Vagina (tissue), 2 donors: ENCODE measurements around the gene SAMD14. TPM values are rescaled to one million over a fixed set of nuclear protein-coding genes. Genes with fewer than 3 reads are reported as not detected.

Source experiments
- DNase-seq, 2 donors: peaks; one replicate each; pipeline ENCODE4 v3.0.0-alpha.2; 2017; ENCODE audit errors: extremely low spot score in 2 of 2
- H3K27ac ChIP-seq: fragments of 200-600 bp; sonication (generic); one replicate; pipeline ENCODE4 v1.5.1; 2019
- H3K27me3 ChIP-seq: fragments of 200-600 bp; sonication (generic); one replicate; pipeline ENCODE4 v1.5.1; 2019
- H3K36me3 ChIP-seq, 2 donors: fragments of 200-600 bp; sonication (generic); one replicate each; pipeline ENCODE4 v1.5.1; 2017 to 2019
- H3K4me1 ChIP-seq: fragments of 200-600 bp; sonication (generic); one replicate; pipeline ENCODE4 v1.5.1; 2019
- H3K4me3 ChIP-seq, 2 donors: fragments of 200-600 bp; sonication (generic); 1 replicate in 1 of 2; 2 replicates in 1 of 2; pipeline ENCODE4 v1.5.1; 2016 to 2019
- H3K9me3 ChIP-seq: fragments of 200-600 bp; sonication (generic); one replicate; pipeline ENCODE4 v1.5.1; 2019
- CTCF ChIP-seq, 3 experiments: fragments of 450-650 bp in 2 of 3; fragments of 200-600 bp in 1 of 3; sonication (generic) in 1 of 3; IDR thresholded peaks; one replicate each; pipeline ENCODE4 v1.5.1; 2017 to 2019; ENCODE audit warnings: antibody characterized with exemption in 3 of 3, mild to moderate bottlenecking in 2 of 3, moderate library complexity in 2 of 3
- POLR2A ChIP-seq, 2 donors: fragments of 450-650 bp; IDR thresholded peaks; one replicate each; pipeline ENCODE4 v1.6.1; 2017; ENCODE audit warnings: antibody characterized with exemption in 2 of 2, mild to moderate bottlenecking in 2 of 2, moderate library complexity in 2 of 2
- POLR2AphosphoS5 ChIP-seq, 2 donors: sonication (generic); formaldehyde crosslinking; IDR thresholded peaks; one replicate each; pipeline ENCODE4 v1.9.0; 2017; ENCODE audit warnings: antibody characterized with exemption in 2 of 2, mild to moderate bottlenecking in 2 of 2, low read depth in 1 of 2; ENCODE audit not compliant: insufficient read depth in 1 of 2
- intact Hi-C: fragments of 100-400 bp; cut with DNase I; formaldehyde crosslinking; loops from one replicate; pipeline ENCODE4 v1.15.1; 2023
- total RNA-seq: library from RNA; depleted of rRNA; stranded (reverse); fragments of >200 nt; gene quantifications from one replicate; pipeline ENCODE4 v1.2.3, GENCODE V29; 2016

The SAMD14 gene
- total RNA-seq, 1 donor from 2014 or later = 4.4 TPM

- TF ChIP-seq CTCF (IDR thresholded peaks at IDR 0.05) (no peak), POLR2A (IDR thresholded peaks at IDR 0.05) (no peak), POLR2AphosphoS5 (IDR thresholded peaks at IDR 0.05; ENCODE audit: insufficient read depth in 1 of 2, low read depth in 1 of 2) (no peak)
- intact Hi-C loops = loop anchor here (10.0 kb wide), 1 partner anchor 184 kb away; no protein-coding TSS in a partner anchor
- DNase-seq = no peak
- no peaks in the 10 kb centered on the region for H3K27me3 ChIP-seq
- no peak overlapping the region for H3K4me3 ChIP-seq
- peaks cover 0 to 47% of the 10 kb centered on the region in 2 donors for H3K36me3 ChIP-seq
- no peaks in the 10 kb centered on the region for H3K9me3 ChIP-seq
- H3K27ac ChIP-seq = peak overlapping the region; percentile 57
- peaks cover 25% of the 10 kb centered on the region for H3K4me1 ChIP-seq
Measured at GRCh38 chr17:50110591-50111349, 19.2 kb downstream of the SAMD14 start.

- Histone ChIP-seq H3K27me3 (no peaks in the 10 kb centered on the region), H3K4me1 (peaks cover 25% of the 10 kb centered on the region), H3K27ac (no peak overlapping the region), H3K9me3 (no peaks in the 10 kb centered on the region), H3K36me3 (peaks cover 0 to 47% of the 10 kb centered on the region in 2 donors), H3K4me3 (no peak overlapping the region)
- no peak for DNase-seq
- intact Hi-C loops = loop anchor here (10.0 kb wide), 1 partner anchor 185 kb away; no protein-coding TSS in a partner anchor
- TF ChIP-seq CTCF (IDR thresholded peaks at IDR 0.05) (no peak), POLR2A (IDR thresholded peaks at IDR 0.05) (no peak)
Measured at GRCh38 chr17:50109785-50110184, 20.2 kb downstream of the SAMD14 start.

GRCh38 chr17:50109207-50109606 lies 20.8 kb downstream of the SAMD14 start:
- intact Hi-C loops = no loop called here
- TF ChIP-seq POLR2A (IDR thresholded peaks at IDR 0.05) (no peak), POLR2AphosphoS5 (IDR thresholded peaks at IDR 0.05; ENCODE audit: insufficient read depth in 1 of 2, low read depth in 1 of 2) (no peak), CTCF (IDR thresholded peaks at IDR 0.05) (no peak)
- no peak for DNase-seq
- Histone ChIP-seq H3K27me3 (no peaks in the 10 kb centered on the region), H3K4me3 (no peak overlapping the region), H3K27ac (no peak overlapping the region), H3K36me3 (peaks cover 0 to 47% of the 10 kb centered on the region in 2 donors), H3K9me3 (no peaks in the 10 kb centered on the region), H3K4me1 (peaks cover 25% of the 10 kb centered on the region)

- no peak overlapping the region for H3K27ac ChIP-seq
- no peak for DNase-seq
- no peak for TF ChIP-seq CTCF (IDR thresholded peaks at IDR 0.05)
- no peak for TF ChIP-seq POLR2A (IDR thresholded peaks at IDR 0.05)
- no peak for TF ChIP-seq POLR2AphosphoS5 (IDR thresholded peaks at IDR 0.05; ENCODE audit: insufficient read depth in 1 of 2, low read depth in 1 of 2)
- H3K9me3 ChIP-seq = no peaks in the 10 kb centered on the region
- no peak overlapping the region for H3K4me3 ChIP-seq
- peaks cover 24% of the 10 kb centered on the region for H3K4me1 ChIP-seq
- H3K36me3 ChIP-seq = peaks cover 0 to 47% of the 10 kb centered on the region in 2 donors
- intact Hi-C loops = no loop called here
- H3K27me3 ChIP-seq = no peaks in the 10 kb centered on the region
Measured at GRCh38 chr17:50108556-50108955, 21.4 kb downstream of the SAMD14 start.

GRCh38 chr17:50107790-50108414 lies 22.1 kb downstream of the SAMD14 start:
- H3K4me1 ChIP-seq = peaks cover 29% of the 10 kb centered on the region
- intact Hi-C loops = no loop called here
- TF ChIP-seq CTCF (IDR thresholded peaks at IDR 0.05) = no peak
- TF ChIP-seq POLR2AphosphoS5 (IDR thresholded peaks at IDR 0.05; ENCODE audit: insufficient read depth in 1 of 2, low read depth in 1 of 2) = peak in 1 of 2 donors; percentile 28
- no peak for TF ChIP-seq POLR2A (IDR thresholded peaks at IDR 0.05)
- peaks cover 0 to 47% of the 10 kb centered on the region in 2 donors for H3K36me3 ChIP-seq
- no peaks in the 10 kb centered on the region for H3K9me3 ChIP-seq
- no peak for DNase-seq
- H3K27me3 ChIP-seq = no peaks in the 10 kb centered on the region
- no peak overlapping the region for H3K27ac ChIP-seq
- H3K4me3 ChIP-seq = no peak overlapping the region
